Measurements from ENCODE around the gene RINT1.

The RINT1 gene

DNA sequence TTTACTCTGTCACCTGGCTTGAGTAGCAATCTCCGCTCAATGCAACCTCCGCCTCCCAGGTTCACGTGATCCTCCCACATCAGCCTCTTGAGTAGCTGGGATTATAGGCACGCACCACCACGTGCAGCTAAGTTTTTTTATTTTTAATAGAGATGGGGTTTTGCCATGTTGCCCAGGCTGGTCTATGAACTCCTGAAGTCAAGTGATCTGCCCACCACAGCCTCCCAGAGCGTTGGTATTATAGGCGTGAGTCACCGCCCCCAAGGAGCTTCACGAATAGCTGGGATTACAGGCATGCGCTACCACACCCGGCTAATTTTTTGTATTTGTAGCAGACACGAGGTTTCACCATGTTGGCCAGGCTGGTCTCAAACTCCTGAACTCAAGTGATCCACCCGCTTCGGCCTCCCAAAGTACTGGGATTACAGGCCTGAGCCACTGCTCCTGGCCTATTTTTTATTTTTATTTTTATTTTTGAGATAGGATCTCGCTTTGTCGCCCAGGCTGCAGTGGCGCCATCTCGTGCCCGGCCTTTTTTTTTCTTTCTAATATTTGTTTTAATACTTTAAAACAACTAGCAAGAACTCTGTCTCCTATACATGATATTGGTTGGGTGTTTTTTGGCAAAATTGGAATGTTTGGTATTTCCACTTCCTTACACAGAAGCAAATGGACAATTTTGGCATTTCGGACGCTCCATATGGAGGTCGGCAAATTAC lies 48.2 kb downstream of the RINT1 start:
- TF ChIP-seq, protein P1, sequence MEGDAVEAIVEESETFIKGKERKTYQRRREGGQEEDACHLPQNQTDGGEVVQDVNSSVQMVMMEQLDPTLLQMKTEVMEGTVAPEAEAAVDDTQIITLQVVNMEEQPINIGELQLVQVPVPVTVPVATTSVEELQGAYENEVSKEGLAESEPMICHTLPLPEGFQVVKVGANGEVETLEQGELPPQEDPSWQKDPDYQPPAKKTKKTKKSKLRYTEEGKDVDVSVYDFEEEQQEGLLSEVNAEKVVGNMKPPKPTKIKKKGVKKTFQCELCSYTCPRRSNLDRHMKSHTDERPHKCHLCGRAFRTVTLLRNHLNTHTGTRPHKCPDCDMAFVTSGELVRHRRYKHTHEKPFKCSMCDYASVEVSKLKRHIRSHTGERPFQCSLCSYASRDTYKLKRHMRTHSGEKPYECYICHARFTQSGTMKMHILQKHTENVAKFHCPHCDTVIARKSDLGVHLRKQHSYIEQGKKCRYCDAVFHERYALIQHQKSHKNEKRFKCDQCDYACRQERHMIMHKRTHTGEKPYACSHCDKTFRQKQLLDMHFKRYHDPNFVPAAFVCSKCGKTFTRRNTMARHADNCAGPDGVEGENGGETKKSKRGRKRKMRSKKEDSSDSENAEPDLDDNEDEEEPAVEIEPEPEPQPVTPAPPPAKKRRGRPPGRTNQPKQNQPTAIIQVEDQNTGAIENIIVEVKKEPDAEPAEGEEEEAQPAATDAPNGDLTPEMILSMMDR (IDR thresholded peaks at IDR 0.05; ENCODE audit: low read depth, low read length): no peak; the same call in 1 of the 2 replicates
- DNase-seq (ENCODE audit: extremely low read depth, low read depth): no peak

DNA sequence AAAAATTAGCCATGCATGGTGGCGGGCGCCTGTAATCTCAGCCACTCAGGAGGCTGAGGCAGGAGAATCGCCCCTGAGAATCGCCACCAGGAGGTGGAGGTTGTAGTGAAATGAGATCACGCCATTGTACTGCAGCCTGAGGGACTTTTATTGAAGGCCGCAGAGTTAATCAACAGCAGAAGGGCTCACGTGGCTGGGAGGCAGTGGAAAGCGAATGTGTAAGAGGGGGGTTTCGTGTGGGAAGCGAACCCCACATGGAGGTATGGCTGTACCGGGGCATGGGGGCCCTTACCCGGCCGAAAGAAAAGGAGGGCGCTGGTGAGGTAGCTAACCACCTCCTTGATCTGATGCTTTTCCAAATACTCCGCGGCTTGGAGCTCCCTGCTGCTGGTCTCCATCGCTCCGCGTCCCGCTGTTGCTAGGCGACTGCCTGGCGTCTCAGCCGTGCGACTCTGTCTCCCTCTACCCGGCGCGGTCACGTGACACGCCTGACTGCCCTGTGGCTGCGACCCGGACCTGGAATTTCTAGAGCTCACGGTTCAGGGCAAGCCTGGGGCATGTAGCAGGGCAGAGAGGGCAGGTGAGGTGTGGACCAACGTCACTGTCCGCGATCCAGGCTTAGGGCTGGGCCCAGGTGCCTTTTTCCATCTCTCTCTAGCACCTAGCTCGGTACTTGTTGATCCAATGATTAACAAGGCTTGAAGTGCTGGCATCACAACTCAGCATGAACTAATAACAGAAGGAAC lies 49.2 kb downstream of the RINT1 start, which contains the start of gene EFCAB10:
Gene EFCAB10, minus strand, starts transcription at position 428 of the 746 bp plus-strand sequence. Its CDS starts 30 bp downstream, at position 398.
- TF ChIP-seq, protein P1 (IDR thresholded peaks at IDR 0.05; ENCODE audit: low read depth, low read length): no peak
- DNase-seq (ENCODE audit: extremely low read depth, low read depth): no peak

DNA sequence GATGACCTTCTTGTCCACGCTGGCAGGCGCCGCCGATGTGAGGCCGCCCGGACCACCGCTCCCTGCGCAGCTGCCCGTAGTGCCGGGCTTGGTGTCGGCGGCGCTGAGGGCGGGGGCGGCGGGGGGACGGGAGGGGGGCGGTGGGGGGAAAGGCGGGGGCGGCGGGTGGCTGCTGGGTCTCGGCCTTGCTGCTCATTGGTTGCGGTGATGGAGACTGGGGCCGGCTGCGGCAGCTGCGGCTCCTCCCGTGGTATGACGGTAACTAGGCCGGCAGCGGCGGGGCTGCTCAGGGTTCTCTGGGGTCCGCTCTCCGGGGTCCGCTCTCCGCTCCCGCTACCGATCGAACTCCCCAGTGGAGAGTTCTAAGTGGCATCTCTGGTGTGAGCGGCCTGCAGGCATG lies 51.1 kb downstream of the RINT1 start:
- DNase-seq (ENCODE audit: extremely low read depth, low read depth): no peak
- TF ChIP-seq, protein P1 (IDR thresholded peaks at IDR 0.05; ENCODE audit: low read depth, low read length): no peak

DNA sequence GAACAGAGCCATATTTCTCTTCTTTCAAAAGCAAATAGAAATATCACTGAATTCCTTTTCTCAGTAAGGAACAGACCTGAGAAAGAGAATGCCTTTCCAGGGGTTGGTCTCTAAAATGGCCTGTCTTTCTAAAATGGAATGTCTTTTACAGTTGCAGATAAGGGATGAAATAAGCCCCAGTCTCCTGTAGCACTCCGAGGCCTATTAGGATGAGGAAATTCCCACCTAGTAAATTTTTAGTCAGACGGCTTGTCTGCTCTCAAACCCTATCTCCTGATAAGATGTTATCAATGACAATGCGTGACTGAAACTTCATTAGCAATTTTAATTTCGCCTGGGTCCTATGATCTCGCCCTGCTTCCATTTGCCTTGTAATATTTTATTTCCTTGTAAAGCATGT lies 52.2 kb downstream of the RINT1 start:
- TF ChIP-seq, protein P1 (IDR thresholded peaks at IDR 0.05; ENCODE audit: low read depth, low read length): no peak
- DNase-seq (ENCODE audit: extremely low read depth, low read depth): no peak

DNA sequence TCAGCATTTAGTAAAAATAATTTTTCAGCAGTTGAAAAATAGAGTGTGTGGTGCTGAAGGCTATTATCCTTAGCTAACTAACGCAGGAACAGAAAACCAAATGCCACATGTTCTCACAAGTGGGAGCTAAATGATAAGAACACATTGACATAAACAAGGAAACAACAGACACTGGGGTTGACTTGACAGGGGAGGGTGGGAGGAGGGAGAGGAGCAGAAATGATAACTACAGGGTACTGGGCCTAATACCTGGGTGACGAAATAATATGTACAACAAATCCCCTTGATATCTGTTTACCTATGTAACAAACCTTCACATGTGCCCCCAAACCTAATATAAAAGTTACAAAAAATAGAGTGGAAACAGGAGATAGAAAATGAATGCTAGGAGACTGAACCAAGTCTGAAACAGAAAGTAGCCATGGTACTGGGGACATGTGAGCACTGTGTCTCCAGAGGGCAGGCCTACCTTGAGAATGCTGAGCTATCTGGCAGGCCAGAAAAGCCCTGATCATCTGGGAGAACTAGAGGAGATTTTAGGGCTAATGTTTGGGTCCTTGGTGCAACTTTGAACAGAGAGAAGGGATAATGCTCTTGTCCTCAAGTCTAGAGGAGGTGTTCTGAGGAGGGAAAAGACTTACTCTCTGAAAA lies 54.0 kb downstream of the RINT1 start:
- TF ChIP-seq, protein P1 (IDR thresholded peaks at IDR 0.05; ENCODE audit: low read depth, low read length): no peak
- no peak for DNase-seq (ENCODE audit: extremely low read depth, low read depth)

DNA sequence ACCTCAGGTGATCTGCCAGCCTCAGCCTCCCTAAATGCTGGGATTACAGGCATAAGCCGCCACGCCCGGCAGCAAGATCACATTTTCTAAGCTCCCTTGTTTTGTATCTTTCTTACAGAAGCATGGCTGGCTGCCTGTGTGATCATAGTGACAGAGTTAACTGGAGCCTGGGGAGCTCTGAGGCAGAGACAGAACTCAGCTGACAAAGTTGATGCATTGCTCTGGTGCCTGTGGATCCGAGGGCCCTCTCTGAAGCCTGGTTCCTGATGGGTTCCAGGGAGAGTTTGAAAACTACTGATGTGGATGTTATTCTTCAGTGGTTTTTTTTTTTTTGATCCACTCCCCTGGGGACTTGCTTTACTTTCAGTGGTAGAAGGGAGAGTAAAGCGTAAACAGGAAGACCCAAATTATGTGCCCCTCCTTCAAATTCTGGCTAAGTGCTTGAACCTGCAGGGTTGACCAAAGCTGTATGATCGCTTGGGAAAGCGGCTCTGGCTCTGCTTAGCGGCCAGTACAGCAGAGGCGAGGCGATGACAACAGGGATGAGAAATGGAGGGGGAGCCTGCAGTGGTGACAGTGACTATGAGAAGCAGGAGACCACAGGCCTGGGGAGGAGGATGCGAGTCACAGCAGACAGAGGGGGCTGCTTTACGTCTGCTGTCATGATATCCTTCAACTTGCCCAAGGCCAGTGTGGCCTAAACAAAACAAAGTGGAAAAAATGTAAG lies 56.1 kb downstream of the RINT1 start:
- TF ChIP-seq, protein P1 (IDR thresholded peaks at IDR 0.05; ENCODE audit: low read depth, low read length): no peak
- no peak for DNase-seq (ENCODE audit: extremely low read depth, low read depth)

Measured in AG09319 (cell line).